Measurements from ENCODE around the gene PGBD4. TPM values are rescaled to one million over a fixed set of nuclear protein-coding genes. Genes with fewer than 3 reads are reported as not detected.

Gene PGBD4
- total RNA-seq, 2 experiments from 2014 or later = 2.0 to 2.3 TPM

DNA sequence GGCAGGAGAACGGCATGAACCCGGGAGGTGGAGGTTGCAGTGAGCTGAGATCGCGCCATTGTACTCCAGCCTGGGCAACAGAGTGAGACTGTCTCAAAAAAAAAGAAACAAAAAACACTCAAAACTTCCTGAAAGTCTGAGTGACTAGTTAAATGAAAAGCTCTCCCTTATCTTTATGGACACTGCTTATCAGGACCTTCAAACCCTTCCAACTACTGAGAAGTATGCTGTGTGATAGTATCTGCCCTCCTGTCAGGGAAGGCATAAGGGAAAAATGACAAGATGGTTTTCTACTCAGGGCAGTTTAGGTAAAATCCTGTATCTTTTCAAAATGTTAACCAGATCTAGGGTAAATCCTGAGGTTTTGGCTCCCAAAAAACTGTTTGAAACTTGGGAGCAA is 22.0 kb upstream of the PGBD4 start:
- no peaks in the 10 kb centered on the region for H3K9me3 Mint-ChIP-seq
- H3K27me3 Mint-ChIP-seq = no peaks in the 10 kb centered on the region
- peaks cover 8% of the 10 kb centered on the region for H3K36me3 Mint-ChIP-seq
- H3K4me3 Mint-ChIP-seq = no peak overlapping the region
- ChIA-PET CTCF (no interaction called here), POLR2A (no interaction called here)
- no peak overlapping the region for H3K27ac Mint-ChIP-seq
- no peak for DNase-seq
- intact Hi-C loops (cut with micrococcal nuclease) = no loop called here
- H3K4me1 Mint-ChIP-seq (ENCODE audit: low read depth) = no peaks in the 10 kb centered on the region

GRCh38 chr15:34084086-34084485 is 17.8 kb upstream of the PGBD4 start:
- CTCF ChIA-PET = no interaction called here
- H3K4me1 Mint-ChIP-seq (ENCODE audit: low read depth) = no peaks in the 10 kb centered on the region
- no peaks in the 10 kb centered on the region for H3K27me3 Mint-ChIP-seq
- POLR2A ChIA-PET = no interaction called here
- H3K9me3 Mint-ChIP-seq = no peaks in the 10 kb centered on the region
- no peak overlapping the region for H3K4me3 Mint-ChIP-seq
- intact Hi-C loops (cut with micrococcal nuclease) = no loop called here
- peaks cover 18% of the 10 kb centered on the region for H3K36me3 Mint-ChIP-seq
- H3K27ac Mint-ChIP-seq = no peak overlapping the region
- no peak for DNase-seq

GRCh38 chr15:34085746-34086145 is 16.1 kb upstream of the PGBD4 start:
- no peak overlapping the region for H3K27ac Mint-ChIP-seq
- ChIA-PET POLR2A (interaction anchor here (0.7 kb wide), 1 partner anchor 25 kb away, joined by 3 read pairs; no protein-coding TSS in a partner anchor), CTCF (interaction anchor here (1.7 kb wide), 1 partner anchor 23 kb away, joined by 6 read pairs; no protein-coding TSS in a partner anchor)
- peaks cover 23% of the 10 kb centered on the region for H3K36me3 Mint-ChIP-seq
- no peak for DNase-seq
- intact Hi-C loops (cut with micrococcal nuclease) = no loop called here
- H3K4me3 Mint-ChIP-seq = no peak overlapping the region
- H3K4me1 Mint-ChIP-seq (ENCODE audit: low read depth) = no peaks in the 10 kb centered on the region
- H3K9me3 Mint-ChIP-seq = no peaks in the 10 kb centered on the region
- no peaks in the 10 kb centered on the region for H3K27me3 Mint-ChIP-seq

DNA sequence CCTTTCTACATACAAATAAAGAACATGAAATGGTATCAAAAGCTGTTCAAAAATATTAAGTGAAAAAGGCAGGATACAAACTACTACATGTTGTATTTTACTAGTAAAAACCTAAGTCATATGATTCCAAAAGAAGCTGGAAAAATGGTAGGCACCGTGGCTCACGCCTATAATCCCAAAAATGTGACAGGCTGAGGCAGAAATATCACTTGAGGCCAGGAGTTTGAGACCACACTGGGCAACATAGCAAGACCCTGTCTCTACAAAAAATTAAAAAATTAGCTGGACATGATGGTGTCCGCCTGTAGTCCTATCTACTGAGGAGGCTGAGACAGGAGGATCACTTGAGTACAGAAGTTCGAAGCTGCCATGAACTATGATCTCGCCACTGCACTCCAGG is 2.0 kb upstream of the PGBD4 start:
- Mint-ChIP-seq H3K36me3 (peaks cover 29% of the 10 kb centered on the region), H3K4me1 (ENCODE audit: low read depth) (peaks cover 36% of the 10 kb centered on the region), H3K4me3 (peak overlapping the region; percentile 49), H3K9me3 (peaks cover 16% of the 10 kb centered on the region), H3K27ac (no peak overlapping the region), H3K27me3 (no peaks in the 10 kb centered on the region)
- CTCF ChIA-PET = interaction anchor here (0.6 to 1.8 kb wide), 3 partner anchors 10 to 110 kb away, joined by 3 to 5 read pairs (median 5); partner anchors contain the start of gene KATNBL1
- intact Hi-C loops (cut with micrococcal nuclease) = loop anchor here (2.0 to 5.0 kb wide), 2 partner anchors 235 to 487 kb away; no protein-coding TSS in a partner anchor
- POLR2A ChIA-PET = interaction anchor here (1.4 kb wide), 1 partner anchor 61 kb away, joined by 4 read pairs; the partner anchor contains the start of gene AVEN
- DNase-seq = no peak

- ChIA-PET CTCF (interaction anchor here (0.6 to 1.3 kb wide), 6 partner anchors 8 to 485 kb away, joined by 3 to 13 read pairs (median 6); partner anchors contain the start of gene KATNBL1), POLR2A (interaction anchor here (0.7 to 1.8 kb wide), 4 partner anchors 8 to 123 kb away, joined by 4 to 9 read pairs (median 6); partner anchors contain the start of genes EMC4 and KATNBL1)
- H3K4me1 Mint-ChIP-seq (ENCODE audit: low read depth) = peaks cover 34% of the 10 kb centered on the region
- peak overlapping the region; percentile 99 for H3K4me3 Mint-ChIP-seq
- peaks cover 28% of the 10 kb centered on the region for H3K36me3 Mint-ChIP-seq
- intact Hi-C loops (cut with micrococcal nuclease) = loop anchor here (1.0 to 5.0 kb wide), 5 partner anchors 52 to 485 kb away; partner anchors contain the start of genes AVEN, KATNBL1 and LPCAT4
- H3K27ac Mint-ChIP-seq = peak overlapping the region; percentile 96
- no peaks in the 10 kb centered on the region for H3K27me3 Mint-ChIP-seq
- H3K9me3 Mint-ChIP-seq = peaks cover 19% of the 10 kb centered on the region
- DNase-seq = no peak
Measured at GRCh38 chr15:34102175-34102925, 467 bp downstream of the PGBD4 start.

DNA sequence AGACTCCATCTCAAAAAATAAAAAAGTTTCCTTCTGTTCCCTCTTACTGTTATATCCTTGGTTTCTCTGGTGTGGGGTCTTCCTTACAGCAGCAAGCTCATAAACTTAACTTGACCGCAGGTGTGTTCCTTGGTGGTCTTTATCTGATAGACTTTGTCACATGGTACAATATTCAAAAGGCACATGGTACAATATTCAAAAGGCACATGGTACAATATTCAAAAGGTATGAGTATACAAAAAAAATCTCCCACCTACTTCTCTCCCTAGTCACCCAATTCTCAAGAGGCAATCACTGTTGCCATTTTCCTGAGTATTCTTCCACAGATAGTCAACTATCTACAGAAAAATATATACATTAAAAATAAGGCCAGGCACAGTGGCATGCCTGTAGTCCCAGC is 4.5 kb downstream of the PGBD4 start:
- Mint-ChIP-seq H3K4me1 (ENCODE audit: low read depth) (peaks cover 16% of the 10 kb centered on the region), H3K27ac (no peak overlapping the region), H3K36me3 (peaks cover 27% of the 10 kb centered on the region), H3K27me3 (no peaks in the 10 kb centered on the region), H3K4me3 (no peak overlapping the region), H3K9me3 (peaks cover 19% of the 10 kb centered on the region)
- ChIA-PET CTCF (interaction anchor here (0.7 to 6.5 kb wide), 2 partner anchors 54 to 104 kb away, joined by 3 to 98 read pairs; partner anchors contain the start of gene KATNBL1), POLR2A (interaction anchor here (0.6 kb wide), 1 partner anchor 827 kb away, joined by 3 read pairs; no protein-coding TSS in a partner anchor)
- DNase-seq = no peak
- intact Hi-C loops (cut with micrococcal nuclease) = no loop called here

DNA sequence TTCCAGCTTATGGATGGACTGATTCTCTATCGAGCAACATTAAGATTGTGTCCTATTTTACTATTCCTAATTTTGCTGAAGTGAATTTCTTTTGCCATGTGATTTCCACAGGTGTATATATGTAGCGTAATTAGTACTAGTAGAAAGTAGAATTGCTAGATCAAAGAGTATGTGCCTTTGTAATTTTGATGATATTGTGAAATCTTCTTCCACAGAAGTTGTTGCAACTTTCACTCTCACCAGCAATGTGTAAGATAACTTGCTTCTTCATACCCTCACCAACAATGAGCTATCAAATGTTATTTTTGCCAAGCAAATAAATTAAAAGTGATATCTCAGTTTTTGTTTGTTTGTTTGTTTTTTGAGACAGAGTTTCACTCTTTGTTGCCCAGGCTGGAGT is 5.4 kb downstream of the PGBD4 start:
- Mint-ChIP-seq H3K36me3 (peaks cover 20% of the 10 kb centered on the region), H3K4me1 (ENCODE audit: low read depth) (peaks cover 12% of the 10 kb centered on the region), H3K4me3 (no peak overlapping the region), H3K27me3 (no peaks in the 10 kb centered on the region), H3K9me3 (peaks cover 19% of the 10 kb centered on the region), H3K27ac (no peak overlapping the region)
- DNase-seq = no peak
- ChIA-PET CTCF (interaction anchor here (1.3 to 6.5 kb wide), 2 partner anchors 103 to 260 kb away, joined by 4 to 98 read pairs; partner anchors contain the start of genes KATNBL1 and LPCAT4), POLR2A (no interaction called here)
- intact Hi-C loops (cut with micrococcal nuclease) = no loop called here

DNA sequence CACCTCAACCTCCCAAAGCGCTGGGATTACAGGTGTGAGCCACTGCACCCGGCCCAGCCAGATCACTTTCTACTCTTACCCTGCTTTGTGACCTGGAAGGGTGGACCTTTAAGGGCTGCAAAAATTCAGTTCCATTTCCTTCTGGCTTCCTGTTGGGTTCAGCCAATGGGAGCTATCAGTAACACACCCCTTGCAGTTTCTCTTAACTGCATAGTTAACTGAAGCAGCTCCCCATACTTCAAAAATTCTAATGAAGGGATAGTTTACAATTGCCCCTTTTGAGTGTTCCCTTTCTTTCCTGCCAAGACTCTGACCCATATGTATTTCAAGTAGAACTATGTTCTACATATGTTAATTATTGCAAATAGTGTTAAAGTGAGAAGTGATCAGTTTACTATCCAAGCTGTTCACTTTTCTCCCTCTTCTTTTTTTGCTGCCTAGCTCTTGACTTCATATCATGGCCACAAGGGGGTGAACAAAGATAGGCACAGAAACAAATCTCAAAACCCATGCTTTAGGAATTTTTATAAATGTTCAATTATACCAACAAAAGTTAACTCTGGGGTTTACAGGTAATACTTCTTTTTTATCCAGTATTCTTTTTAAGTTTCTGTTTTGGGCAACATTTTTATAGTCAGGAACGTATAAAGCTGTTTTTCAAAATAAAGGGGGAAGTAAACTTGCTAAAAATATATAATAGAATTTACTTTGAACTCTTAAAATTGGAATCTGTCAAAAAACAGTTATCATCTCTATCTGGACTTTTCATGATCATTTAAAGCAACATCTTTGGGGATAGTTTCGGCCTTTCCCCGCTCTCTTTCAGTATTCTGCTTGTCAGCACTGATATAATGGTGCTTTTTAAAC is 8.1 kb downstream of the PGBD4 start:
- Mint-ChIP-seq H3K36me3 (peaks cover 2% of the 10 kb centered on the region), H3K4me1 (ENCODE audit: low read depth) (no peaks in the 10 kb centered on the region), H3K4me3 (no peak overlapping the region), H3K27me3 (peaks cover 5% of the 10 kb centered on the region), H3K9me3 (peaks cover 2% of the 10 kb centered on the region), H3K27ac (no peak overlapping the region)
- DNase-seq = no peak
- ChIA-PET CTCF (interaction anchor here (0.8 to 6.5 kb wide), 17 partner anchors 8 to 477 kb away, joined by 3 to 98 read pairs (median 4); partner anchors contain the start of genes EMC4, EMC7, KATNBL1 and LPCAT4), POLR2A (interaction anchor here (1.0 to 1.7 kb wide), 3 partner anchors 8 to 258 kb away, joined by 3 to 4 read pairs (median 3); partner anchors contain the start of genes EMC7, KATNBL1 and PGBD4)
- intact Hi-C loops (cut with micrococcal nuclease) = loop anchor here (1.0 kb wide), 2 partner anchors 100 to 478 kb away; partner anchors contain the start of gene KATNBL1

GRCh38 chr15:34111488-34111887 is 9.6 kb downstream of the PGBD4 start:
- Mint-ChIP-seq H3K9me3 (no peaks in the 10 kb centered on the region), H3K27ac (no peak overlapping the region), H3K4me3 (no peak overlapping the region), H3K36me3 (no peaks in the 10 kb centered on the region), H3K27me3 (peaks cover 5% of the 10 kb centered on the region), H3K4me1 (ENCODE audit: low read depth) (no peaks in the 10 kb centered on the region)
- DNase-seq = no peak
- CTCF ChIA-PET = interaction anchor here (0.7 to 6.5 kb wide), 3 partner anchors 86 to 476 kb away, joined by 3 to 98 read pairs (median 14); partner anchors contain the start of gene KATNBL1
- intact Hi-C loops (cut with micrococcal nuclease) = no loop called here
- POLR2A ChIA-PET = interaction anchor here (0.7 kb wide), 1 partner anchor 8 kb away, joined by 4 read pairs; no protein-coding TSS in a partner anchor

DNA sequence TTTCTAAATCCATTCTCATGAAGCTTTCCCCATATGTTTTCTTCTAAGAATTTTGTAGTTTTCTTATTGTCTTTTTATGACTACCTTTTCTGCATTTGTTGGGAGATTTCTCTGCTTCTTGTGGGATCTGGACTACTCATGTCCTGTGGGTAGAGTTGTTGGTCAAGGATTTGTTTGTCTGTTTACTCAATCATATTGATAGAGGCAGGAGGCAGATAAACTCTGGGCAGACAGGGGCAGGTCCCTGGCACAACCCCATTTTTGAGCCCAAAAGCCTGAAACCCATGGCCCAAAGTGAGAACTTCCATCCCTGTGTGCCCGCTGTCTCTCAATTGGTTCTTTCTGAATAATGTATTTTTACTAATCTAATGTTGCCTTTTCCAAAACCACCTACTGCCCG is 12.3 kb downstream of the PGBD4 start:
- peaks cover 13% of the 10 kb centered on the region for H3K27me3 Mint-ChIP-seq
- POLR2A ChIA-PET = no interaction called here
- no peaks in the 10 kb centered on the region for H3K4me1 Mint-ChIP-seq (ENCODE audit: low read depth)
- no peak for DNase-seq
- intact Hi-C loops (cut with micrococcal nuclease) = no loop called here
- H3K4me3 Mint-ChIP-seq = no peak overlapping the region
- no peaks in the 10 kb centered on the region for H3K36me3 Mint-ChIP-seq
- CTCF ChIA-PET = no interaction called here
- H3K27ac Mint-ChIP-seq = no peak overlapping the region
- no peaks in the 10 kb centered on the region for H3K9me3 Mint-ChIP-seq

DNA sequence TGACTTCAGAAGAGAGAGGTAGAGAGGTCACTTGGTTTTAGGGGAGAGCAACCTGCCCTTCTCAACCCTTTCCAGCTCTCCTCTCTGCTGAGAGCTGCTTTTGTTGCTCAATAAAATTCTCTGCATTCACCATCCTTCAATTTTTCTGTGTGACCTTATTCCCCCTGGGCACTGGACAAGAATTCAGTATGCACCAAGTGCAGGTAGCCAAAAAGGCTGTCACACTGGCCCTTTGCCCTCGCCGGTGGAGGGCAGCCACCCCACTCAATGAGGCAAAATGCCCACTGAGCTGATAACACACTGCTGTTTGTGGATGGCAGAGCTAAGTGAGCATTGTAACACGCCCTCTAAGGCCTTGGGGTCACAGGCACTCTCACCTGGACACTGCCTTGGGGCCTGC is 12.9 kb downstream of the PGBD4 start:
- H3K4me3 Mint-ChIP-seq = no peak overlapping the region
- intact Hi-C loops (cut with micrococcal nuclease) = no loop called here
- peaks cover 13% of the 10 kb centered on the region for H3K27me3 Mint-ChIP-seq
- no peaks in the 10 kb centered on the region for H3K4me1 Mint-ChIP-seq (ENCODE audit: low read depth)
- CTCF ChIA-PET = no interaction called here
- no peaks in the 10 kb centered on the region for H3K9me3 Mint-ChIP-seq
- H3K36me3 Mint-ChIP-seq = no peaks in the 10 kb centered on the region
- POLR2A ChIA-PET = no interaction called here
- DNase-seq = no peak
- H3K27ac Mint-ChIP-seq = no peak overlapping the region

Data from activated CD4-positive, alpha-beta memory T cell treated with anti-CD3 and anti-CD28 coated beads for 36 hours (primary cell).